ENCODE data around the gene SGSM2. TPM values are rescaled to one million over a fixed set of nuclear protein-coding genes. Genes with fewer than 3 reads are reported as not detected.

Gene SGSM2
- total and polyA plus RNA-seq, 8 donors, result 31.2 to 224 (median 56.0) TPM

GRCh38 chr17:2351269-2351668 is 14.0 kb downstream of the SGSM2 start:
- Histone ChIP-seq H3K9me3 (no peaks in the 10 kb centered on the region), H3K4me1 (peaks cover 6 to 30% (median 20%) of the 10 kb centered on the region in 4 donors), H3K27me3 (no peaks in the 10 kb centered on the region), H3K4me3 (no peak overlapping the region), H3K27ac (no peak overlapping the region), H3K36me3 (no peaks in the 10 kb centered on the region)
- whole genome bisulfite sequencing, 5 donors, result 93 to 97% (median 93%) methylated on average over 4 to 6 of the region's 6 CpGs
- no peak for TF ChIP-seq POLR2A (IDR thresholded peaks at IDR 0.05)
- TF ChIP-seq CTCF (IDR thresholded peaks at IDR 0.05), result no peak
- no peak for TF ChIP-seq POLR2AphosphoS5 (IDR thresholded peaks at IDR 0.05)
- TF ChIP-seq EP300 (IDR thresholded peaks at IDR 0.05), result no peak
- DNase-seq, result no peak
- intact Hi-C loops (cut with DNase I; ENCODE audit: low total_unique reads), result no loop called here

GRCh38 chr17:2354311-2354710 is 17.0 kb downstream of the SGSM2 start:
- H3K36me3 ChIP-seq, result peaks cover 0 to 4% (median 0%) of the 10 kb centered on the region in 4 donors
- no peak overlapping the region for H3K4me3 ChIP-seq
- 77 to 87% (median 86%) methylated on average over 8 of the region's 8 CpGs for WGBS, 5 donors
- intact Hi-C loops (cut with DNase I; ENCODE audit: low total_unique reads), result no loop called here
- no peak for DNase-seq
- peaks cover 9 to 22% (median 10%) of the 10 kb centered on the region in 4 donors for H3K4me1 ChIP-seq
- H3K27me3 ChIP-seq, result no peaks in the 10 kb centered on the region
- TF ChIP-seq CTCF (IDR thresholded peaks at IDR 0.05) (no peak), POLR2A (IDR thresholded peaks at IDR 0.05) (no peak), EP300 (IDR thresholded peaks at IDR 0.05) (no peak), POLR2AphosphoS5 (IDR thresholded peaks at IDR 0.05) (no peak)
- no peaks in the 10 kb centered on the region for H3K9me3 ChIP-seq
- no peak overlapping the region for H3K27ac ChIP-seq

GRCh38 chr17:2357237-2357636 is 19.9 kb downstream of the SGSM2 start:
- H3K4me3 ChIP-seq, result no peak overlapping the region
- H3K4me1 ChIP-seq, result peaks cover 10 to 38% (median 22%) of the 10 kb centered on the region in 4 donors
- TF ChIP-seq POLR2AphosphoS5 (IDR thresholded peaks at IDR 0.05) (no peak), CTCF (IDR thresholded peaks at IDR 0.05) (no peak), POLR2A (IDR thresholded peaks at IDR 0.05) (no peak), EP300 (IDR thresholded peaks at IDR 0.05) (no peak)
- H3K27ac ChIP-seq, result no peak overlapping the region
- H3K27me3 ChIP-seq, result no peaks in the 10 kb centered on the region
- 92 to 97% (median 96%) methylated on average over 4 of the region's 4 CpGs for WGBS, 5 donors
- H3K36me3 ChIP-seq, result peaks cover 0 to 28% (median 7%) of the 10 kb centered on the region in 4 donors
- intact Hi-C loops (cut with DNase I; ENCODE audit: low total_unique reads), result no loop called here
- no peaks in the 10 kb centered on the region for H3K9me3 ChIP-seq
- no peak for DNase-seq

- no peak for TF ChIP-seq POLR2AphosphoS5 (IDR thresholded peaks at IDR 0.05)
- TF ChIP-seq POLR2A (IDR thresholded peaks at IDR 0.05), result no peak
- TF ChIP-seq CTCF (IDR thresholded peaks at IDR 0.05), result no peak
- TF ChIP-seq EP300 (IDR thresholded peaks at IDR 0.05), result no peak
- no peak overlapping the region for H3K4me3 ChIP-seq
- peaks cover 0 to 35% (median 14%) of the 10 kb centered on the region in 4 donors for H3K36me3 ChIP-seq
- DNase-seq, result no peak
- no peaks in the 10 kb centered on the region for H3K9me3 ChIP-seq
- H3K27me3 ChIP-seq, result no peaks in the 10 kb centered on the region
- H3K4me1 ChIP-seq, result peaks cover 10 to 37% (median 21%) of the 10 kb centered on the region in 4 donors
- intact Hi-C loops (cut with DNase I; ENCODE audit: low total_unique reads), result no loop called here
- WGBS, 5 donors, result 89 to 94% (median 91%) methylated on average over 9 to 10 of the region's 10 CpGs
- no peak overlapping the region for H3K27ac ChIP-seq
Observed at GRCh38 chr17:2357931-2358434, 20.7 kb downstream of the SGSM2 start.

All from stomach (tissue), 9 donors.